Neuron (in vitro differentiated cells): ENCODE measurements around the gene TEPSIN.

Experiments used
- H2AFZ ChIP-seq: one replicate; pipeline ENCODE4 v1.6.1; 2013; ENCODE audit warnings: low read depth, mild to moderate bottlenecking, inconsistent platforms, low read length, moderate library complexity
- H3K27me3 ChIP-seq: one replicate; pipeline ENCODE4 v1.6.1; 2013; ENCODE audit warnings: low read length; ENCODE audit not compliant: insufficient read depth
- H3K36me3 ChIP-seq: one replicate; pipeline ENCODE4 v1.6.1; 2013; ENCODE audit warnings: low read length; ENCODE audit not compliant: insufficient read depth
- H3K4me1 ChIP-seq: one replicate; pipeline ENCODE4 v1.6.1; 2013; ENCODE audit warnings: low read length; ENCODE audit not compliant: insufficient read depth
- H3K4me3 ChIP-seq: 2 replicates; pipeline ENCODE4 v1.5.1; 2013; ENCODE audit warnings: mild to moderate bottlenecking, low read length, moderate library complexity
- H3K9me3 ChIP-seq: one replicate; pipeline ENCODE4 v1.6.1; 2013; ENCODE audit warnings: low read length

Gene TEPSIN

DNA sequence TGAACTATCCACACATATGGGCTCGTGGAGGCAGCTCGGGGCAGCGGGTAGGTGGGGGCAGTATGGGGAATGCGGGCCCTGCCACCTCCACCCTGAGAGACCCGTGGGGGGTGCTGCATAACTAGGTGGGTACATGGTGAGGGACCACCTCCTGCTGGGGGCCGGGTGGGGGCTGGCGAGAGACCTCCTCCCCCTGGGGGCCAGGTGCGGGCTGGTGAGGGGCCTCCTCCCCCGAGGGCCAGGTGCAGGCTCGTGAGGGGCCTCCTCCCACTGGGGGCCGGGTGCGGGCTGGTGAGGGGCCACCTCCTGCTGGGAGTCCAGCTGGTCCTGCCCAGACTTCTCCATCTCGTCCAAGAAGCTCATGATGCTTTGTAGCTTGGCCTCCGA is 41.5 kb downstream of the TEPSIN start:
- Histone ChIP-seq H3K9me3 (no peaks in the 10 kb centered on the region), H3K4me3 (no peak overlapping the region), H3K27me3 (no peaks in the 10 kb centered on the region), H3K36me3 (peaks cover 70% of the 10 kb centered on the region), H3K4me1 (no peaks in the 10 kb centered on the region), H2AFZ (no peak overlapping the region)

DNA sequence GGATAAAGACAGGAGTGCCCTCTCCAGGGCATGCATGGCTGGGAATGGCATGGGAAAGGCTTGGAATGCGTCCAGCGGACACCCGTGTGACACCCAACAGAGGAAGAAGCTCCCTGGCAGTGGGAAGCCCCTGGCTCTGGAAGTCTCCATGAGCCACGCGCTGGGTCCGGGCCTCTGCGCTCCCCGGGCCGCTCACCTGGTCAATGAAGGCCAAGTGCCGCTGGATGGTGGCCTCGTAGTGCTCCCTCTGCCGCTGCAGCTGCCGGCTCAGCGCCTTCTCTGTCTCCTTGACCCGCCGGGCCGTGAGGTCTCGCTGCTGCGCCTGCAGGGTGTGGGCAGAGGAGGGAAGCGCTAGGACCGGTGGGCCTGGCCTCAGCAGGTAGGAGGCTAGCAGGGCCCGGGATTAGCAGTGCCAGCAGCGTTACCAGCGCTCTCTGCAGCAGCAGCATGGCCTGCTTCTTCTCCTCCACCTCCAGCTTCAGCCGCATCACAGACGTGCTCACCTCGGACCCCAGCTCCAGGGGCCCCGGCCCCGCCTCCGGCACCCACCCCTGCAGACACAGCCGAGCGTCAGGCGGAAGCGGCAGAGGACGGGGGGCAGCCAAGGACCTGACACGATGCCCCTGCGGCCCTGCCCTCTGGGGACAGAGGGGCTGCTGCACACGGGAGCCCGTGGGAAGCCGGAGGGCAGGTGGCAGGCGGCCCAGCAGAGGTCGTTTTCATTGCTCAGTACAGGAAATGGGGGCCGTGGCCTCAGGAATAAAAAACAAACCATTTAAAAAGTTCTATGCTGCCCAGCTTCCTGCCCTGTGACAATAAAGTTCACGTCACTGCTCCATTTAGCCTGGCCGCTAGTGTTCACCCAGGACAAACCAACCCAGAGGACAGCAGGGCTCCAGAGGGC is 42.1 kb downstream of the TEPSIN start:
- Histone ChIP-seq H2AFZ (no peak overlapping the region), H3K4me3 (no peak overlapping the region), H3K36me3 (peaks cover 73% of the 10 kb centered on the region), H3K9me3 (no peaks in the 10 kb centered on the region), H3K27me3 (no peaks in the 10 kb centered on the region), H3K4me1 (no peaks in the 10 kb centered on the region)

DNA sequence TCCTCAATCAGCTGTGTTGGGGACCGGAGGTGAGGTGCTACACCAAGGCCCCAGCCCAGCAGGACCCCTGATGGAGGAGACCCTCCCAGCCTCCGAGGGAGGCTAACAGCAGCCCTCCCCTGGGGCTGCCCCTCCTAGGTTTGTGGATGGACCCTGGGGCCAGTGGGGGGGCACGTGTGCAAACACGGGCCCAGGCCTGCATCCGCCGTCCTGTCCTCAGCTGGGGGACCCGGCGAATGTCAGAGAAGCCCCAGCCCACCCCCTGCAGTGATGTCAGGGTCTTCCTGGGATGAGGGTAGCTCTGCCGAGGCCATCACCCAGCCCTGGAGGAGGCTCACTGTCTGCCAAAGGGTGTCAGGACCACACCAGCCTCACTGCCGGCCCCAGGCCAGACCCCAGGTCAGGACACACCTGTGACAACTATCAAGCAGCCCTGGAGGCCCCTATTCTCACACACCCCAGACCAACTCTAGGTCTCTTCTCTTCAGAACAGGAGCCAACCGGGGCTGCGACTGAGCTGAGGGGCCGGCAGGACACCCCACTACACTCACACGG is 42.8 kb downstream of the TEPSIN start:
- peaks cover 76% of the 10 kb centered on the region for H3K36me3 ChIP-seq
- no peaks in the 10 kb centered on the region for H3K9me3 ChIP-seq
- H3K4me1 ChIP-seq: no peaks in the 10 kb centered on the region
- H2AFZ ChIP-seq: no peak overlapping the region
- H3K4me3 ChIP-seq: no peak overlapping the region
- no peaks in the 10 kb centered on the region for H3K27me3 ChIP-seq

DNA sequence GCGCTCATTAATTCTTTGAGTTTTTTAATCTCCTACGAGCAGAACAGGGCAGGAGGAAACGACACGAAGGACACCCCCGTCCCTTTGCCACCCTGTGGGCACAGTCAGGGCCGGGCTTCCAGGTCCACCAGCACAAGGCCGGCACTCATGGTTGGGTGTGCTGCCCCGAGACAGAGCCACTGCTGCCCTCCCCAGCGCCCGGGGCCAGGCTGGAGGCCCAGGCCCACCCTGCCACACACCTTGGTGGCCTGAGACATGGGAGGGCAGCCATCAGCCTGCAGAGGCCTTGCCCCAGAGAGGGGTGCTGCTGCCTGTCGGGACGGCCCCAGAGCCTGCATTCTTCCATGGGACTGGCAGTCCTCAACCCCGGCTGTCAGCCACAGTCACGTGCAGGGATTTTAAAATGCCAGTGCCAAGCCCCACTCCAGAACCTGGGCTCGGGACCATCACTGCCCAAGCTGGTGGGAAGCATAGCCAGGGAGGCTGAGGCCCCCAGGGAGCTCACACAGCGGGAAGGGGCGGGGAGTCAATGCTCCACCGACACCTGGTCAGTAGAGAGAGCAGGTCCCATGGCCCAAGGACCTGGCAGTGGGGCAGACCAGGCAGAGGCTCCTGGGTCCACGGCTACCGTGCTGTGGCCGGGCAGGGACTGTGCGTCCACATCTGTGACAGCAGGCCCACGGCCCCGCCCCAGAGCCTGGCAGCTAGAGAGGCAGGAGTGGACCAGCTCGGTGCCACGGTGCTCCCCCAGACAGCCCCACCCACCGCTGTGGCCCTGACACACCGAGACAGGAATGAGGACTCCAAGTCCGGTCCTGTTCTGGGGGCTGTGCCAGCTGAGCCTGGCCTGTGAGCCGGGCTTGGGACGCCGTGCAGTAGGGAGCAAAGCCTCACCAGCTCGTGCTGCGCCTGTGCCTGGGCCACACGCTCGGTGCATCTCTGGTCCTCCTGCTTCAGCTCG is 43.6 kb downstream of the TEPSIN start:
- Histone ChIP-seq H3K4me3 (no peak overlapping the region), H2AFZ (no peak overlapping the region), H3K36me3 (peaks cover 83% of the 10 kb centered on the region), H3K27me3 (no peaks in the 10 kb centered on the region), H3K9me3 (no peaks in the 10 kb centered on the region), H3K4me1 (no peaks in the 10 kb centered on the region)

DNA sequence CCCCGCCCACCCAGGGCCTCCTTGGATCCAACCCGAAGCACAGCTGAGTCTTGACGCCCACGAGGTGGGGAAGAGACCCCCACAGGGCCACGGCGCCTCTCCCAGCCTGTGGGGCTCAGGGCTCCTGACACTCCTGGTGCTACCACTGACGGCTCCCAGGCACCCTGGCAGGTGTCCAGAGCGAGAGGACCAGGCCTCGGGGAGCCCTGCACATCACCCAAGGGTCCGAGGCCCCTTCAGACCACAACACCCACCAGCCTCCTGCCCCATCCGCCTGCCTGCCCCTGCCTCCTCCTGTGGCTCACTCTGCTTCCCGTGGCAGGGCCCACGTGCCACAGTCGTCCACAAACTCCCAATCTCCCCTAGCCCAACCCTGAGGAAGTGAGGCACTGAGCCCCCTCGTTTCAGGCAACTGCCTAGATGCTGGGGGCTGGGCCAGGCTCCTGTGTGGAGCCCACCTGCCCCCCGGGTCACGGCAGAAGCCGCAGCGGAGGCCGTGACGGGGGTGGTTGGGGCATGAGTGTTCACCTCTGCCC is 44.6 kb downstream of the TEPSIN start:
- Histone ChIP-seq H3K27me3 (no peaks in the 10 kb centered on the region), H2AFZ (no peak overlapping the region), H3K4me1 (no peaks in the 10 kb centered on the region), H3K4me3 (no peak overlapping the region), H3K9me3 (no peaks in the 10 kb centered on the region), H3K36me3 (peaks cover 83% of the 10 kb centered on the region)

DNA sequence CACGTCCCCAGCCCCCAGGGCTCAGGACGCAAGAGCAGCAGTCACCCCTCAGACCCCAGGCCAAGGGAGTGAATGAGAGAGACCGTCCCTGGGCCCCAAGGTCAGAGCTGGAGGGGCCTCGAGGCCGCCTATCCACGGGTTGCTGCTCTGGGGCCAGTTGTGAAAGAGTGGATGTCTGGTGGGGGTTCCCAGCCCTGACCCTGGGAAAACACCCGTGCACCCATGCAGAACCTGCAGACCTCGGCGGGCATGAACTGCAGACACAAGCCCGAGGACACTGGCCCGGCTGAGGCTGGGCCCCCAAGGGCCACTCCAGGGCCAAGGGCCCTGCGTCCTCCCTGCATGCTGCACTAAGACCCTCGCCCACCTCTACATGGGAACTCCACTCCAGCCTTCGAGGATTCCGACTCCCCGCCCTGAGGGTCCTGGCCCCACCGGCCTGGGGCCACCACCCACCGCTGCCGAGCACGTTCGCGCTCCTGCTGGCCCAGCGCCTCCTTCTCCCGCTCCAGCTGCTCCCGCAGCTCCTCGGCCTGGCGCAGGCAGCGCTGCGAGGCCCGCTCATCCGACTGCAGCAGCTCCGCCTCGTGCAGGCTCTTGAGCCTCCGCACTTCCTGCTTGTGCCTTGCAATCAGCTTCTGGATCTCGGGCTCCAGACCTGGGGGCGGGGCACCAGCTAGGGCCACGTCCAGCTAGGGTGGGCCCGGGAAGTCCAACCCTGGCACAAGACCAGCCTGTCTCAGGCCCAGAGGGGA is 45.2 kb downstream of the TEPSIN start:
- Histone ChIP-seq H3K36me3 (peaks cover 83% of the 10 kb centered on the region), H3K4me1 (no peaks in the 10 kb centered on the region), H3K27me3 (no peaks in the 10 kb centered on the region), H2AFZ (no peak overlapping the region), H3K4me3 (no peak overlapping the region), H3K9me3 (no peaks in the 10 kb centered on the region)

DNA sequence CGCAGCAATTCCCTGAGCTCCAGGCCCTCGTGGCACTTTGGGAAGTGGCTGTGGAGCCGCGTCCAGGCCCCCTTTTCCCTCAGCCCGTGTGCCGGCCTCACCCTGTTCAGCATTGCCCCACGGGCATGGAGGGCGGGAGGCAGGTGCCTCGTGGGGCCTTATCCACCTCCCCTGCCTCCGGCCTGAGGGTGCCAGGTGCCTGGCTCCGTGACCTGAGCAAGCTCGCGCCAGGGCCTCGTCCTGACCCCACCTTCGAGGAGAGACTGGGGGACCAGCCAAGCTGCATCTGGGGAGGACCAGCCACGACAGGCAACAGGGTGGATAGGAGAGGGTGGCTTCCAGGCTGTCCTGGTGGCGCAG is 45.8 kb downstream of the TEPSIN start:
- Histone ChIP-seq H3K36me3 (peaks cover 84% of the 10 kb centered on the region), H3K27me3 (no peaks in the 10 kb centered on the region), H2AFZ (no peak overlapping the region), H3K4me3 (no peak overlapping the region), H3K4me1 (no peaks in the 10 kb centered on the region), H3K9me3 (no peaks in the 10 kb centered on the region)

DNA sequence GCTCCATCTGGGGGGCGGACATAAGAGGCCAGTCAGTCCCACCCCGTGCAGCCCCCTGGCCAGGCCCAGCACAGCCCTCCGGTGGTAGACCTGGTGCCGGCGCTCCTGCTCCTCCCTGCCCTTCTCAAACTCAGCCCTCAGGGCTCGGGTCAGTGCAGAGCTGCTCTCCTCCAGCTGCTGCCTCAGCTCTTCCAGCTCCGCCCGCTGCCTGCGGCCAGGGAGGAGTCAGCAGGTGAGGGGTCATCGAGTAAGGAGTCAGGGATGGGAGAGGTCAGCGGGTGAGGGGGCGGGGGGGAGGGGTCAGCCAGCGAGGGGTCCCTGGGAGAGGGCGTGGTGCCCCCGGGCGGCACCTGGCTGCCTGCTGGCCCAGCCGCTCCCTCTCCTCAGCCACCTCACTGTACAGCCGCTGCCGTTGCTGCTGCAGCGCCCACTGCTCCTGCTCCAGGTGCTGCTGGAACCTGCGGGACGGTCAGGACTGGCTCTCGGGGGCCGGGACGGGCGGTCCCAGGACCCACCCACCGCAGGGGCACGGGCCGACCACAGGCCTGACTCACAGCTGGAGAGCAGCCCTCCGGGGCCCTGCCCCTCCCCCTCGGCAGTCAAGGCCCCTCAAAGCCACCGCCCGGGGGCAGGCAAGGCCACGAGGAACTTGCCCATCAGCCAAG is 46.3 kb downstream of the TEPSIN start:
- Histone ChIP-seq H2AFZ (no peak overlapping the region), H3K36me3 (peaks cover 79% of the 10 kb centered on the region), H3K4me1 (no peaks in the 10 kb centered on the region), H3K4me3 (no peak overlapping the region), H3K27me3 (no peaks in the 10 kb centered on the region), H3K9me3 (no peaks in the 10 kb centered on the region)

DNA sequence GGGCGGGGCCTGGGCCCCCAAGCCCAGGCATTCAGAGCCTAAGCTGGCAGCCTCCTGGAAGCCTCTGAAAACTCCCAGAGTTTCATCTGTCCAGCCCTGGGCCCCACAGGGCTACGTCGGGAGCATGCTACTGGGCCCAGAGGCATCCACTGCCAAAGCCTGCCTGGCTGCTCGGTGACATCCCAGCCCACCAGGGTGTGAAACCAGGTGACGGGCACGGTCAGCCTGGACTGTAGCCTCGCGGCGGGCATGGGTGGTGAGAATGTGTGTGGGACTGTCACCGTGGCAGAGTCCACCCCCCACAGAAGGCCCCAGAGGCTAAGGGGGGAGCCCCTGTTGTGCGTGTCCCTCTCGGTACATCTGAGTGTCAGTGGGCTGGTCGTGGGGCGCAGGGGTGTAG is 47.2 kb downstream of the TEPSIN start:
- Histone ChIP-seq H3K4me3 (no peak overlapping the region), H3K9me3 (no peaks in the 10 kb centered on the region), H3K4me1 (no peaks in the 10 kb centered on the region), H2AFZ (no peak overlapping the region), H3K27me3 (no peaks in the 10 kb centered on the region), H3K36me3 (peaks cover 70% of the 10 kb centered on the region)

DNA sequence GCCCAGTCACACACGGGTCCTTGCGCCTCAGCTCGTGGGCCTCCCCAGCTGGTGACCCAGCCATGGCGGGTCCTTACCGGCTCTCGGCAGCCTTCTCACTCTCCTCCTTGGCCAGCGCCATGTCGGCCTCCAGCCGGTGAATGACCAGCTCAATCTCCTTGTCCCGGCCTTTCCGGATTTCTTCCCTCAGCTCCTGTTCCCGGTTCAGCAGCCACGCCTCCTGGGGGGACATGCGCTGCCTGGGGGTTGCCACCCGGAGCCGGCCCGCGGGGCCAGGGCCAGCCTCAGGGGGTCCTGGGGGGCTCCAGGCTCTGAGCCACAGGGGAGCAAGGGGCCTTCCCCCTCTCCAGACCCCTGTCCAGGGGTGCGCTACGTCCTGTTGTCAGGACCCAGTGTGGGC is 47.7 kb downstream of the TEPSIN start:
- Histone ChIP-seq H2AFZ (no peak overlapping the region), H3K4me1 (no peaks in the 10 kb centered on the region), H3K4me3 (no peak overlapping the region), H3K36me3 (peaks cover 65% of the 10 kb centered on the region), H3K27me3 (no peaks in the 10 kb centered on the region), H3K9me3 (no peaks in the 10 kb centered on the region)

DNA sequence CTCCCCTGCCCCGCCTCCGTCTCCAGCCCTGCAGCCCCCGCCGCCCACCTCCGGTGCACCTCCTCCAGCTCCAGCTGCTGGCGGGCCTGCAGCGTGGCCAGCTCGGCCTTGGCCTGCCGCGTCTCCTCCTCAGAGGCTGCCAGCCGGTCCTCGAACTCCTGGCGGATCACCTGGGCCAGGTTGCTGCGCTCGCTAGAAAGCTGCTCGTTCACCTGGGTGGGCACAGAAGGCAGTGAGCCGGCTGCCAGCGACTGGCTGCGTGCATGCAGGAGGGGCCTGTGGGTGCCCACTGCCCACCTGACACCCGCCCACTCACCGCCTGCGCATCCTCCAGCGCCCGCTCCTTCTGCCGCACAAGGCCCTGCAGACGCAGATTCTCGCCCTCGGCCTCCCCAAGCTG is 48.3 kb downstream of the TEPSIN start:
- H3K9me3 ChIP-seq: no peaks in the 10 kb centered on the region
- no peak overlapping the region for H2AFZ ChIP-seq
- H3K36me3 ChIP-seq: peaks cover 60% of the 10 kb centered on the region
- no peak overlapping the region for H3K4me3 ChIP-seq
- H3K27me3 ChIP-seq: no peaks in the 10 kb centered on the region
- H3K4me1 ChIP-seq: no peaks in the 10 kb centered on the region
